ENCODE measurements around the gene ELP6.

ELP6 gene

GRCh38 chr3:47455806-47456452 lies 57.6 kb downstream of the ELP6 start:
- DNase-seq: no peak

GRCh38 chr3:47452453-47453215 lies 60.9 kb downstream of the ELP6 start:
- DNase-seq: no peak

All from NCI-H187 treated with DMSO at 0.1 percent for 48 hours (cell line).